Activated naive CD4-positive, alpha-beta T cell treated with anti-CD3 and anti-CD28 coated beads, Interleukin-2, amount 50 U/mL, for 72 hours (primary cell): ENCODE measurements around the gene CHST2. TPM values are rescaled to one million over a fixed set of nuclear protein-coding genes. Genes with fewer than 3 reads are reported as not detected.

ENCODE experiments used
- ATAC-seq, 2 donors: fragments of 150-1000 bp; cut with Tn5 transposase; 2 replicates each; pipeline ENCODE4 v1.10.0; 2021; ENCODE audit warnings: mild to moderate bottlenecking in 2 of 2, moderate library complexity in 2 of 2
- DNase-seq, 2 donors: peaks; one replicate each; pipeline ENCODE4 v3.0.0; 2021 to 2022; ENCODE audit warnings: low spot score in 2 of 2
- H3K27ac Mint-ChIP-seq, 2 donors: one replicate each; pipeline ENCODE4 v1.8.0; 2022; ENCODE audit warnings: mild to moderate bottlenecking in 2 of 2, mixed read lengths in 2 of 2
- H3K36me3 Mint-ChIP-seq, 2 donors: one replicate each; pipeline ENCODE4 v1.8.0; 2022; ENCODE audit warnings: mixed read lengths in 2 of 2
- H3K9me3 Mint-ChIP-seq, 2 donors: one replicate each; pipeline ENCODE4 v1.8.0; 2022; ENCODE audit warnings: mixed read lengths in 2 of 2
- total RNA-seq, 2 donors: library from RNA; stranded (reverse); gene quantifications; one replicate each; pipeline ENCODE4 v1.2.3, GENCODE V29; 2022

CHST2 gene
- total RNA-seq, 2 donors from 2014 or later, result 1.9 to 8.0 TPM

GRCh38 chr3:143121241-143122088 is 1.9 kb downstream of the CHST2 start:
- no peak overlapping the region for H3K27ac Mint-ChIP-seq
- DNase-seq (peak; percentile 70 to 72), ATAC-seq (peak; percentile 43 to 49)
- peaks cover 0 to 7% of the 10 kb centered on the region in 2 donors for H3K36me3 Mint-ChIP-seq
- H3K9me3 Mint-ChIP-seq, result no peaks in the 10 kb centered on the region

- DNase-seq (no peak), ATAC-seq (no peak)
- Mint-ChIP-seq H3K27ac (no peak overlapping the region), H3K36me3 (peaks cover 0 to 7% of the 10 kb centered on the region in 2 donors), H3K9me3 (no peaks in the 10 kb centered on the region)
Measured at GRCh38 chr3:143122089-143122430, 2.5 kb downstream of the CHST2 start.

- Mint-ChIP-seq H3K9me3 (no peaks in the 10 kb centered on the region), H3K27ac (no peak overlapping the region), H3K36me3 (peaks cover 0 to 7% of the 10 kb centered on the region in 2 donors)
- DNase-seq (no peak), ATAC-seq (no peak)
Measured at GRCh38 chr3:143122608-143123352, 3.2 kb downstream of the CHST2 start.

- no peak for DNase-seq
- Mint-ChIP-seq H3K27ac (no peak overlapping the region), H3K36me3 (peaks cover 0 to 7% of the 10 kb centered on the region in 2 donors), H3K9me3 (no peaks in the 10 kb centered on the region)
- no peak for ATAC-seq
Measured at GRCh38 chr3:143123353-143123984, 3.9 kb downstream of the CHST2 start.

GRCh38 chr3:143124601-143125520 is 5.3 kb downstream of the CHST2 start:
- no peak for ATAC-seq
- DNase-seq, result no peak
- no peaks in the 10 kb centered on the region for H3K9me3 Mint-ChIP-seq
- no peak overlapping the region for H3K27ac Mint-ChIP-seq
- peaks cover 0 to 7% of the 10 kb centered on the region in 2 donors for H3K36me3 Mint-ChIP-seq

GRCh38 chr3:143127801-143128200 is 8.2 kb downstream of the CHST2 start:
- Mint-ChIP-seq H3K27ac (no peak overlapping the region), H3K36me3 (no peaks in the 10 kb centered on the region), H3K9me3 (no peaks in the 10 kb centered on the region)
- DNase-seq, result no peak
- no peak for ATAC-seq

- no peaks in the 10 kb centered on the region for H3K36me3 Mint-ChIP-seq
- DNase-seq, result no peak
- H3K27ac Mint-ChIP-seq, result no peak overlapping the region
- H3K9me3 Mint-ChIP-seq, result peaks cover under 1 to 1% of the 10 kb centered on the region in 2 donors
- no peak for ATAC-seq
Measured at GRCh38 chr3:143128227-143128955, 8.8 kb downstream of the CHST2 start.

GRCh38 chr3:143132246-143132980 is 12.8 kb downstream of the CHST2 start:
- DNase-seq (no peak), ATAC-seq (peak; percentile 26 to 66)
- Mint-ChIP-seq H3K27ac (no peak overlapping the region), H3K36me3 (no peaks in the 10 kb centered on the region), H3K9me3 (peaks cover 4 to 5% of the 10 kb centered on the region in 2 donors)

- Mint-ChIP-seq H3K36me3 (no peaks in the 10 kb centered on the region), H3K9me3 (peaks cover 4 to 5% of the 10 kb centered on the region in 2 donors), H3K27ac (no peak overlapping the region)
- no peak for ATAC-seq
- DNase-seq, result no peak
Measured at GRCh38 chr3:143134471-143134870, 14.9 kb downstream of the CHST2 start.

GRCh38 chr3:143135150-143135549 is 15.6 kb downstream of the CHST2 start:
- H3K9me3 Mint-ChIP-seq, result peaks cover 4 to 5% of the 10 kb centered on the region in 2 donors
- no peak overlapping the region for H3K27ac Mint-ChIP-seq
- H3K36me3 Mint-ChIP-seq, result no peaks in the 10 kb centered on the region
- DNase-seq (no peak), ATAC-seq (no peak)

- no peak overlapping the region for H3K27ac Mint-ChIP-seq
- no peak for ATAC-seq
- DNase-seq, result no peak
- H3K36me3 Mint-ChIP-seq, result no peaks in the 10 kb centered on the region
- H3K9me3 Mint-ChIP-seq, result peaks cover 4 to 5% of the 10 kb centered on the region in 2 donors
Measured at GRCh38 chr3:143137435-143138036, 18.0 kb downstream of the CHST2 start.

- no peak overlapping the region for H3K27ac Mint-ChIP-seq
- ATAC-seq (no peak), DNase-seq (no peak)
- no peaks in the 10 kb centered on the region for H3K36me3 Mint-ChIP-seq
- no peaks in the 10 kb centered on the region for H3K9me3 Mint-ChIP-seq
Measured at GRCh38 chr3:143138953-143139352, 19.4 kb downstream of the CHST2 start.

- Mint-ChIP-seq H3K36me3 (no peaks in the 10 kb centered on the region), H3K9me3 (no peaks in the 10 kb centered on the region), H3K27ac (no peak overlapping the region)
- ATAC-seq, result no peak
- no peak for DNase-seq
Measured at GRCh38 chr3:143139762-143140161, 20.2 kb downstream of the CHST2 start.

GRCh38 chr3:143140550-143140949 is 21.0 kb downstream of the CHST2 start:
- H3K27ac Mint-ChIP-seq, result no peak overlapping the region
- no peak for DNase-seq
- H3K36me3 Mint-ChIP-seq, result no peaks in the 10 kb centered on the region
- no peak for ATAC-seq
- H3K9me3 Mint-ChIP-seq, result peaks cover 0 to 4% of the 10 kb centered on the region in 2 donors

GRCh38 chr3:143142354-143142753 is 22.8 kb downstream of the CHST2 start:
- H3K9me3 Mint-ChIP-seq, result peaks cover 0 to 4% of the 10 kb centered on the region in 2 donors
- no peak for ATAC-seq

More at GRCh38 chr3:143142354-143142753, 22.8 kb downstream of the CHST2 start:
- no peak for DNase-seq
- H3K36me3 Mint-ChIP-seq, result no peaks in the 10 kb centered on the region
- H3K27ac Mint-ChIP-seq, result no peak overlapping the region
